Panc1 (cell line): ENCODE measurements around the gene NARS2. TPM values are rescaled to one million over a fixed set of nuclear protein-coding genes. Genes with fewer than 3 reads are reported as not detected.
"Not testable (repeated sequence)": the region's sequence is repeated elsewhere in the genome, so short reads cannot be mapped to it uniquely, and the experiment has no call there.

Source experiments
- ATAC-seq: fragments of 200-7000 bp; cut with Tn5 transposase; 2 replicates; pipeline ENCODE4 v1.9.1; 2020; ENCODE audit warnings: mild to moderate bottlenecking, moderate library complexity
- BruUV-seq: library from RNA; stranded (reverse); fragments of 400-500 nt; replicated peaks from 2 replicates; lab custom pipeline; 2021; lab: Mats Ljungman, UMichigan
- CTCF ChIA-PET: fragments of 300-600 bp; sonication (Branson Sonifier 250); formaldehyde crosslinking; loops from one replicate; lab custom pipeline; 2022; ENCODE audit warnings: antibody characterized with exemption; lab: Charles Lee
- POLR2A ChIA-PET: fragments of 300-600 bp; sonication (Branson Sonifier 250); formaldehyde crosslinking; loops from one replicate; lab custom pipeline; 2022; ENCODE audit warnings: antibody characterized with exemption; lab: Charles Lee
- DNase-seq: peaks from one replicate; pipeline ENCODE4 v3.0.0-alpha.2; 2010; ENCODE audit warnings: low read depth, low spot score
- H3K27ac ChIP-seq: 2 replicates; pipeline ENCODE4 v1.5.1; 2011; ENCODE audit warnings: mild to moderate bottlenecking, low read length, inconsistent platforms
- H3K27me3 ChIP-seq: fragments of 200-500 bp; sonication (Bioruptor generic); 2 replicates; pipeline ENCODE4 v1.6.0; 2014; ENCODE audit warnings: low read length, inconsistent platforms; ENCODE audit not compliant: control insufficient read depth, insufficient read depth
- H3K36me3 ChIP-seq: fragments of 200-500 bp; sonication (Bioruptor generic); 2 replicates; pipeline ENCODE4 v1.5.1; 2014; ENCODE audit warnings: inconsistent platforms, mild to moderate bottlenecking, low read length, moderate library complexity; ENCODE audit not compliant: control insufficient read depth, insufficient read depth
- H3K4me1 ChIP-seq: 2 replicates; pipeline ENCODE4 v1.5.1; 2011; ENCODE audit warnings: inconsistent platforms, mild to moderate bottlenecking, low read length, moderate library complexity; ENCODE audit not compliant: control insufficient read depth, insufficient read depth
- H3K4me3 ChIP-seq, 2 experiments: 2 replicates each; pipeline ENCODE4 v1.5.1; 2011 to 2012; ENCODE audit warnings: low read depth in 2 of 2, low read length in 2 of 2, mild to moderate bottlenecking in 2 of 2, inconsistent platforms in 1 of 2, moderate library complexity in 1 of 2
- H3K9me3 ChIP-seq: fragments of 200-500 bp; sonication (Bioruptor generic); 2 replicates; pipeline ENCODE4 v1.5.1; 2014; ENCODE audit warnings: low read depth, mild to moderate bottlenecking, inconsistent platforms, low read length, moderate library complexity; ENCODE audit not compliant: control insufficient read depth, insufficient read depth
- CTCF ChIP-seq: fragments of 450-650 bp; IDR thresholded peaks from 2 replicates; pipeline ENCODE4 v1.5.1; 2017; ENCODE audit warnings: mild to moderate bottlenecking
- POLR2AphosphoS5 ChIP-seq: IDR thresholded peaks from 2 replicates; pipeline ENCODE4 v1.6.1; 2012; ENCODE audit warnings: mild to moderate bottlenecking, low read depth, low read length, moderate library complexity
- REST ChIP-seq, 2 experiments: IDR thresholded peaks; 2 replicates each; pipeline ENCODE4 v1.6.1; 2011 to 2012; ENCODE audit warnings: low read depth in 2 of 2, control low read depth in 1 of 2, low read length in 1 of 2, mild to moderate bottlenecking in 1 of 2, moderate library complexity in 1 of 2; ENCODE audit not compliant: insufficient read depth in 1 of 2
- SIN3A ChIP-seq: IDR thresholded peaks from 2 replicates; pipeline ENCODE4 v1.6.1; 2012; ENCODE audit warnings: low read depth, mild to moderate bottlenecking, low read length, moderate library complexity, borderline replicate concordance; ENCODE audit not compliant: insufficient read depth
- TCF7L2 ChIP-seq: IDR thresholded peaks from 2 replicates; pipeline ENCODE4 v1.6.1; 2011; ENCODE audit warnings: mild to moderate bottlenecking, low read depth, low read length, inconsistent platforms
- in situ Hi-C: cut with HindIII; loops from 2 replicates; pipeline ENCODE4 v1.10.0; 2016; ENCODE audit warnings: low sequenced_read_pairs, low pct_unique_long_range_greater_than_20kb
- intact Hi-C: fragments of 100-400 bp; cut with micrococcal nuclease; formaldehyde crosslinking; loops from one replicate; pipeline ENCODE4 v1.10.0; 2022; ENCODE audit not compliant: unreplicated experiment
- total RNA-seq: library from RNA; stranded (reverse); gene quantifications from one replicate; pipeline ENCODE4 v1.2.1, GENCODE V29; 2021; ENCODE audit not compliant: unreplicated experiment

NARS2 gene
- total RNA-seq, 1 experiment from 2014 or later = 29.8 TPM

- intact Hi-C loops = no loop called here
- DNase-seq = no peak
- POLR2A ChIA-PET = no interaction called here
Measured at GRCh38 chr11:78612721-78613377, 38.2 kb upstream of the NARS2 start.

GRCh38 chr11:78609321-78609720 is 34.7 kb upstream of the NARS2 start:
- H3K9me3 ChIP-seq, POLR2A ChIA-PET, ATAC-seq, H3K4me3 ChIP-seq, DNase-seq, BruUV-seq, CTCF ChIA-PET, H3K27me3 ChIP-seq, H3K4me1 ChIP-seq, H3K27ac ChIP-seq, intact Hi-C loops, H3K36me3 ChIP-seq, in situ Hi-C loops: not testable (repeated sequence)

More at GRCh38 chr11:78612721-78613377, 38.2 kb upstream of the NARS2 start:
- no peak overlapping the region for H3K27ac ChIP-seq
- in situ Hi-C loops = no loop called here
- H3K36me3 ChIP-seq = no peaks in the 10 kb centered on the region
- no peaks in the 10 kb centered on the region for H3K4me1 ChIP-seq
- H3K27me3 ChIP-seq = no peaks in the 10 kb centered on the region
- H3K4me3 ChIP-seq = no peak overlapping the region
- H3K9me3 ChIP-seq = no peaks in the 10 kb centered on the region
- BruUV-seq = no TSS peak
- CTCF ChIA-PET = no interaction called here
- no peak for TF ChIP-seq SIN3A
- ATAC-seq = no peak

GRCh38 chr11:78607696-78608095 is 33.0 kb upstream of the NARS2 start:
- POLR2A ChIA-PET = no interaction called here
- intact Hi-C loops (no loop called here), in situ Hi-C loops (no loop called here)
- TF ChIP-seq REST (IDR thresholded peaks at IDR 0.05; ENCODE audit: insufficient read depth in 1 of 2, low read depth in 2 of 2, low read length in 1 of 2) (no peak), SIN3A (no peak), POLR2AphosphoS5 (no peak), CTCF (no peak), TCF7L2 (no peak)
- ATAC-seq = no peak
- H3K4me1 ChIP-seq = no peaks in the 10 kb centered on the region
- no TSS peak for BruUV-seq
- no peaks in the 10 kb centered on the region for H3K36me3 ChIP-seq
- H3K9me3 ChIP-seq = no peaks in the 10 kb centered on the region
- CTCF ChIA-PET = no interaction called here
- no peak overlapping the region for H3K4me3 ChIP-seq
- no peak overlapping the region for H3K27ac ChIP-seq
- DNase-seq = no peak
- peaks cover 10% of the 10 kb centered on the region for H3K27me3 ChIP-seq
